Measurements from ENCODE around the gene NGFR.

GRCh38 chr17:49548506-49549310 lies 53.6 kb downstream of the NGFR start:
- TF ChIP-seq, protein P1, sequence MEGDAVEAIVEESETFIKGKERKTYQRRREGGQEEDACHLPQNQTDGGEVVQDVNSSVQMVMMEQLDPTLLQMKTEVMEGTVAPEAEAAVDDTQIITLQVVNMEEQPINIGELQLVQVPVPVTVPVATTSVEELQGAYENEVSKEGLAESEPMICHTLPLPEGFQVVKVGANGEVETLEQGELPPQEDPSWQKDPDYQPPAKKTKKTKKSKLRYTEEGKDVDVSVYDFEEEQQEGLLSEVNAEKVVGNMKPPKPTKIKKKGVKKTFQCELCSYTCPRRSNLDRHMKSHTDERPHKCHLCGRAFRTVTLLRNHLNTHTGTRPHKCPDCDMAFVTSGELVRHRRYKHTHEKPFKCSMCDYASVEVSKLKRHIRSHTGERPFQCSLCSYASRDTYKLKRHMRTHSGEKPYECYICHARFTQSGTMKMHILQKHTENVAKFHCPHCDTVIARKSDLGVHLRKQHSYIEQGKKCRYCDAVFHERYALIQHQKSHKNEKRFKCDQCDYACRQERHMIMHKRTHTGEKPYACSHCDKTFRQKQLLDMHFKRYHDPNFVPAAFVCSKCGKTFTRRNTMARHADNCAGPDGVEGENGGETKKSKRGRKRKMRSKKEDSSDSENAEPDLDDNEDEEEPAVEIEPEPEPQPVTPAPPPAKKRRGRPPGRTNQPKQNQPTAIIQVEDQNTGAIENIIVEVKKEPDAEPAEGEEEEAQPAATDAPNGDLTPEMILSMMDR (IDR thresholded peaks at IDR 0.05; ENCODE audit: low read depth, low read length, poor library complexity, severe bottlenecking): peak; percentile 27
- no peak for TF ChIP-seq EZH2phosphoT487 (IDR thresholded peaks at IDR 0.05; ENCODE audit: borderline replicate concordance, low read length)
